HCT116 (cell line): ENCODE data around the gene SMIM5. TPM values are rescaled to one million over a fixed set of nuclear protein-coding genes. Genes with fewer than 3 reads are reported as not detected.

Source experiments
- ATAC-seq: fragments of 200-7000 bp; cut with Tn5 transposase; 2 replicates; pipeline ENCODE4 v1.9.1; 2020; ENCODE audit warnings: mild to moderate bottlenecking, moderate library complexity
- BruUV-seq: library from RNA; stranded (reverse); fragments of 400-500 nt; replicated peaks from 2 replicates; lab custom pipeline; 2021; lab: Mats Ljungman, UMichigan
- CTCF ChIA-PET: fragments of 300-600 bp; sonication (Branson Sonifier 250); formaldehyde crosslinking; loops from one replicate; lab custom pipeline; 2021; ENCODE audit warnings: antibody characterized with exemption; lab: Charles Lee
- POLR2A ChIA-PET: fragments of 300-600, 350-600 bp; sonication (Branson Sonifier 250); formaldehyde crosslinking; loops from one replicate; lab custom pipeline; 2021; ENCODE audit warnings: antibody characterized with exemption; lab: Charles Lee
- RAD21 ChIA-PET, 2 experiments: fragments of 300-600 bp; sonication (Branson Sonifier 250); formaldehyde crosslinking; loops; one replicate each; lab custom pipeline; 2023; ENCODE audit warnings: low total read pairs in 2 of 2; ENCODE audit not compliant: uncharacterized antibody in 2 of 2, unreplicated experiment in 2 of 2, low non-redundant PET in 1 of 2; lab: Charles Lee
- DNase-seq: peaks from one replicate; pipeline ENCODE4 v3.0.0-alpha.2; 2010; ENCODE audit warnings: low read depth, low spot score
- H2AFZ ChIP-seq: fragments of 200-600 bp; shearing (Covaris generic), sonication (generic); 2 replicates; pipeline ENCODE4 v1.6.1; 2017; ENCODE audit warnings: low read depth, mixed run types, mixed read lengths, antibody characterized with exemption, low read length; ENCODE audit not compliant: poor library complexity, severe bottlenecking
- H3K27ac ChIP-seq: 2 replicates; pipeline ENCODE4 v1.5.1; 2012; ENCODE audit warnings: low read depth, low read length
- H3K27me3 ChIP-seq: fragments of 200-600 bp; sonication (generic); 2 replicates; pipeline ENCODE4 v1.6.1; 2016; ENCODE audit warnings: mixed run types, low read length, mixed read lengths; ENCODE audit not compliant: insufficient read depth
- H3K36me3 ChIP-seq, 2 experiments: fragments of 200-500 bp in 1 of 2; fragments of 200-600 bp in 1 of 2; sonication (Bioruptor generic) in 1 of 2; sonication (generic) in 1 of 2; 2 replicates each; pipeline versions ENCODE4 v1.5.1 to v1.6.1; 2014 to 2016; ENCODE audit warnings: low read length in 2 of 2, inconsistent platforms in 1 of 2, mixed read lengths in 1 of 2, mixed run types in 1 of 2; ENCODE audit not compliant: insufficient read depth in 2 of 2, control insufficient read depth in 1 of 2
- H3K4me1 ChIP-seq, 2 experiments: fragments of 200-600 bp in 1 of 2; sonication (generic) in 1 of 2; 2 replicates each; pipeline versions ENCODE4 v1.5.1 to v1.6.1; 2012 to 2017; ENCODE audit warnings: low read length in 2 of 2, inconsistent platforms in 1 of 2, mild to moderate bottlenecking in 1 of 2, mixed read lengths in 1 of 2, mixed run types in 1 of 2, moderate library complexity in 1 of 2; ENCODE audit not compliant: insufficient read depth in 2 of 2, control insufficient read depth in 1 of 2
- H3K4me2 ChIP-seq: fragments of 200-600 bp; sonication (generic); 2 replicates; pipeline ENCODE4 v1.6.1; 2017; ENCODE audit warnings: mixed run types, low read length, mixed read lengths
- H3K4me3 ChIP-seq, 2 experiments: fragments of 200-600 bp in 1 of 2; sonication (generic) in 1 of 2; replicated peaks in 1 of 2; 2 replicates each; pipeline ENCODE4 v1.5.1; 2011 to 2016; ENCODE audit warnings: low read length in 2 of 2, control low read depth in 1 of 2, low read depth in 1 of 2, mild to moderate bottlenecking in 1 of 2, mixed read lengths in 1 of 2, mixed run types in 1 of 2
- H3K79me2 ChIP-seq: fragments of 200-600 bp; sonication (generic); 2 replicates; pipeline ENCODE4 v1.6.1; 2017; ENCODE audit warnings: mild to moderate bottlenecking, mixed run types, low read length, moderate library complexity, mixed read lengths; ENCODE audit not compliant: insufficient read depth
- H3K9ac ChIP-seq: fragments of 200-600 bp; sonication (generic); 2 replicates; pipeline ENCODE4 v1.6.1; 2016; ENCODE audit warnings: low read length, mixed read lengths
- H3K9me2 ChIP-seq: fragments of 200-600 bp; sonication (generic), shearing (Covaris generic); 2 replicates; pipeline ENCODE4 v1.6.1; 2017; ENCODE audit warnings: mixed run types, mild to moderate bottlenecking, moderate library complexity; ENCODE audit not compliant: insufficient read depth
- H3K9me3 ChIP-seq, 2 experiments: fragments of 200-500 bp in 1 of 2; fragments of 200-600 bp in 1 of 2; sonication (Bioruptor generic) in 1 of 2; sonication (generic) in 1 of 2; 2 replicates each; pipeline ENCODE4 v1.6.1; 2014 to 2017; ENCODE audit warnings: low read length in 2 of 2, mixed read lengths in 2 of 2, inconsistent platforms in 1 of 2, low read depth in 1 of 2, mild to moderate bottlenecking in 1 of 2, mixed run types in 1 of 2, moderate library complexity in 1 of 2; ENCODE audit not compliant: control insufficient read depth in 1 of 2, insufficient read depth in 1 of 2
- H4K20me1 ChIP-seq: fragments of 200-600 bp; sonication (generic), shearing (Covaris generic); 2 replicates; pipeline ENCODE4 v1.6.1; 2017; ENCODE audit warnings: mixed run types, mild to moderate bottlenecking, moderate library complexity; ENCODE audit not compliant: insufficient read depth
- CBX3 ChIP-seq: IDR thresholded peaks from 2 replicates; pipeline ENCODE4 v1.6.1; 2012; ENCODE audit warnings: low read depth
- CEBPB ChIP-seq: IDR thresholded peaks from 2 replicates; pipeline ENCODE4 v1.6.1; 2012; ENCODE audit warnings: low read depth
- EGR1 ChIP-seq: IDR thresholded peaks from 2 replicates; pipeline ENCODE4 v1.6.1; 2012; ENCODE audit warnings: low read depth
- ELF1 ChIP-seq: IDR thresholded peaks from 2 replicates; pipeline ENCODE4 v1.6.1; 2012; ENCODE audit warnings: low read depth, borderline replicate concordance
- EZH2phosphoT487 ChIP-seq: fragments of 200-600 bp; IDR thresholded peaks from 2 replicates; pipeline ENCODE4 v1.6.1; 2018; ENCODE audit warnings: antibody characterized with exemption, borderline replicate concordance
- FOSL1 ChIP-seq: IDR thresholded peaks from 2 replicates; pipeline ENCODE4 v1.6.1; 2012; ENCODE audit warnings: low read depth
- JUND ChIP-seq: IDR thresholded peaks from 2 replicates; pipeline ENCODE4 v1.6.1; 2012
- POLR2A ChIP-seq: IDR thresholded peaks from 2 replicates; pipeline ENCODE4 v1.7.0; 2011; ENCODE audit warnings: borderline replicate concordance; ENCODE audit not compliant: insufficient read depth, insufficient read length; ENCODE audit errors: extremely low read depth
- POLR2AphosphoS5 ChIP-seq: IDR thresholded peaks from 2 replicates; pipeline ENCODE4 v1.6.1; 2011; ENCODE audit warnings: mild to moderate bottlenecking, low read depth, low read length, moderate library complexity
- SIN3A ChIP-seq: IDR thresholded peaks from 2 replicates; pipeline ENCODE4 v1.6.1; 2012; ENCODE audit warnings: low read depth
- SP1 ChIP-seq: IDR thresholded peaks from 2 replicates; pipeline ENCODE4 v1.6.1; 2012; ENCODE audit warnings: low read depth
- TCF7L2 ChIP-seq: IDR thresholded peaks from 2 replicates; pipeline ENCODE4 v1.7.0; 2011; ENCODE audit warnings: borderline replicate concordance, inconsistent platforms; ENCODE audit not compliant: insufficient read depth, insufficient read length; ENCODE audit errors: extremely low read depth
- YY1 ChIP-seq: IDR thresholded peaks from 2 replicates; pipeline ENCODE4 v1.6.1; 2011; ENCODE audit warnings: low read length, low read depth, moderate library complexity, mild to moderate bottlenecking; ENCODE audit not compliant: insufficient replicate concordance; ENCODE audit errors: extremely low read depth
- ZFX ChIP-seq: fragments of 450-650 bp; IDR thresholded peaks from 2 replicates; pipeline ENCODE4 v1.6.1; 2017
- ZNF274 ChIP-seq: fragments of 200-500 bp; sonication (Bioruptor generic); IDR thresholded peaks from 2 replicates; pipeline ENCODE4 v1.6.1; 2014; ENCODE audit warnings: mild to moderate bottlenecking, low read depth, low read length, inconsistent platforms
- intact Hi-C: fragments of 100-400 bp; cut with micrococcal nuclease; formaldehyde crosslinking; loops from 2 replicates; pipeline ENCODE4 v1.10.0; 2022
- total RNA-seq: library from RNA; stranded (reverse); gene quantifications from one replicate; pipeline ENCODE4 v1.2.1, GENCODE V29; 2021; ENCODE audit not compliant: unreplicated experiment
- TF ChIP-seq, protein P1 (sequence below): IDR thresholded peaks from 2 replicates; pipeline ENCODE4 v1.6.1; 2012
- TF ChIP-seq, protein P2 (sequence below), 3 experiments: fragments of 200-600 bp in 1 of 3; sonication (generic) in 1 of 3; IDR thresholded peaks in 2 of 3; conservative IDR thresholded peaks in 1 of 3; 2 replicates each; pipeline ENCODE4 v1.5.1; 2012 to 2017; ENCODE audit warnings: low read depth in 2 of 3, low read length in 2 of 3, antibody characterized with exemption in 1 of 3, borderline replicate concordance in 1 of 3, control low read depth in 1 of 3, mild to moderate bottlenecking in 1 of 3, mixed read lengths in 1 of 3, mixed run types in 1 of 3, moderate library complexity in 1 of 3; ENCODE audit not compliant: insufficient read depth in 1 of 3
- TF ChIP-seq, protein P3 (sequence below): IDR thresholded peaks from 2 replicates; pipeline ENCODE4 v1.6.1; 2011; ENCODE audit warnings: mild to moderate bottlenecking, low read length, moderate library complexity; ENCODE audit not compliant: insufficient replicate concordance; ENCODE audit errors: extremely low read depth
- TF ChIP-seq, protein P4 (sequence below): IDR thresholded peaks from 2 replicates; pipeline ENCODE4 v1.6.1; 2012
- TF ChIP-seq, protein P5 (sequence below): IDR thresholded peaks from 2 replicates; pipeline ENCODE4 v1.6.1; 2012; ENCODE audit warnings: low read depth

Gene SMIM5
- total RNA-seq, 1 experiment from 2014 or later = 0.12 TPM

DNA sequence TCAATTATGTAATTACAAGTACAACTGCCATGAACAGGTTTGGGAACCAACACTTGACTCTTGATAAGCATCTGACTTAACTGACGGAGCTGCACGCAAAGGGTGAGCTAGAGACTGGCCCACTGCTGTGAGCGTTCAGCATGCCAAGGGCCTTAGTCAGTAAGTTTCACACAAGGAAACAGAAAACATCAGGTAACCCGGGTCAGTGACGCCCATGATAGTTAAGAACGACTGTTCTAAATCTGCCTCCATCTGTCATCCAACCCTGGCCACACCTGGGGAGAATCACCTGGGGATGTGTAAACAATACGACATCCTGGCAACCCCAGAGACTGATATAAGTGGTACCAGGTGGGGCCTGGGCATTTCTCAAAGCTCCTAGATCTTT lies 12.3 kb downstream of the SMIM5 start:
- intact Hi-C loops = no loop called here
- Histone ChIP-seq H3K4me2 (peak overlapping the region; percentile 91), H3K9me2 (no peaks in the 10 kb centered on the region), H3K4me1 (peaks cover 34 to 65% of the 10 kb centered on the region in 2 experiments), H3K27me3 (no peaks in the 10 kb centered on the region), H4K20me1 (no peaks in the 10 kb centered on the region), H3K27ac (peak overlapping the region; percentile 77), H2AFZ (no peak overlapping the region), H3K36me3 (peaks cover 7 to 11% of the 10 kb centered on the region in 2 experiments; a peak in 3 of 4 replicates), H3K9ac (peak overlapping the region; percentile 72), H3K79me2 (no peaks in the 10 kb centered on the region), H3K4me3 (peak overlapping the region; percentile 8 to 55), H3K9me3 (no peaks in the 10 kb centered on the region)
- RAD21 ChIA-PET = no interaction called here
- CTCF ChIA-PET = interaction anchor here (0.8 to 3.6 kb wide), 11 partner anchors 9 to 129 kb away, joined by 3 to 80 read pairs (median 4); partner anchors contain the start of genes SMIM5 and TSEN54
- DNase-seq = peak; percentile 90
- TF ChIP-seq SP1 (peak; percentile 77), ZNF274 (no peak), POLR2AphosphoS5 (peak; percentile 26; the same call in 1 of the 2 replicates), FOSL1 (no peak; the same call in 1 of the 2 replicates), SIN3A (no peak), ELF1 (no peak), JUND (peak; percentile 87), EGR1 (no peak), ZFX (no peak), YY1 (no peak), POLR2A (no peak), EZH2phosphoT487 (no peak), TCF7L2 (no peak), CEBPB (no peak), CBX3 (no peak; the same call in 1 of the 2 replicates)
- TF ChIP-seq, protein P1, sequence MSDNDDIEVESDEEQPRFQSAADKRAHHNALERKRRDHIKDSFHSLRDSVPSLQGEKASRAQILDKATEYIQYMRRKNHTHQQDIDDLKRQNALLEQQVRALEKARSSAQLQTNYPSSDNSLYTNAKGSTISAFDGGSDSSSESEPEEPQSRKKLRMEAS = peak; percentile 45; the same call in 1 of the 2 replicates
- TF ChIP-seq, protein P2, sequence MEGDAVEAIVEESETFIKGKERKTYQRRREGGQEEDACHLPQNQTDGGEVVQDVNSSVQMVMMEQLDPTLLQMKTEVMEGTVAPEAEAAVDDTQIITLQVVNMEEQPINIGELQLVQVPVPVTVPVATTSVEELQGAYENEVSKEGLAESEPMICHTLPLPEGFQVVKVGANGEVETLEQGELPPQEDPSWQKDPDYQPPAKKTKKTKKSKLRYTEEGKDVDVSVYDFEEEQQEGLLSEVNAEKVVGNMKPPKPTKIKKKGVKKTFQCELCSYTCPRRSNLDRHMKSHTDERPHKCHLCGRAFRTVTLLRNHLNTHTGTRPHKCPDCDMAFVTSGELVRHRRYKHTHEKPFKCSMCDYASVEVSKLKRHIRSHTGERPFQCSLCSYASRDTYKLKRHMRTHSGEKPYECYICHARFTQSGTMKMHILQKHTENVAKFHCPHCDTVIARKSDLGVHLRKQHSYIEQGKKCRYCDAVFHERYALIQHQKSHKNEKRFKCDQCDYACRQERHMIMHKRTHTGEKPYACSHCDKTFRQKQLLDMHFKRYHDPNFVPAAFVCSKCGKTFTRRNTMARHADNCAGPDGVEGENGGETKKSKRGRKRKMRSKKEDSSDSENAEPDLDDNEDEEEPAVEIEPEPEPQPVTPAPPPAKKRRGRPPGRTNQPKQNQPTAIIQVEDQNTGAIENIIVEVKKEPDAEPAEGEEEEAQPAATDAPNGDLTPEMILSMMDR (IDR thresholded peaks at IDR 0.05 in 2 of 3, conservative IDR thresholded peaks at IDR 0.05 in 1 of 3; ENCODE audit: borderline replicate concordance in 1 of 3, insufficient read depth in 1 of 3, low read depth in 2 of 3, low read length in 2 of 3) = no peak
- TF ChIP-seq, protein P3, sequence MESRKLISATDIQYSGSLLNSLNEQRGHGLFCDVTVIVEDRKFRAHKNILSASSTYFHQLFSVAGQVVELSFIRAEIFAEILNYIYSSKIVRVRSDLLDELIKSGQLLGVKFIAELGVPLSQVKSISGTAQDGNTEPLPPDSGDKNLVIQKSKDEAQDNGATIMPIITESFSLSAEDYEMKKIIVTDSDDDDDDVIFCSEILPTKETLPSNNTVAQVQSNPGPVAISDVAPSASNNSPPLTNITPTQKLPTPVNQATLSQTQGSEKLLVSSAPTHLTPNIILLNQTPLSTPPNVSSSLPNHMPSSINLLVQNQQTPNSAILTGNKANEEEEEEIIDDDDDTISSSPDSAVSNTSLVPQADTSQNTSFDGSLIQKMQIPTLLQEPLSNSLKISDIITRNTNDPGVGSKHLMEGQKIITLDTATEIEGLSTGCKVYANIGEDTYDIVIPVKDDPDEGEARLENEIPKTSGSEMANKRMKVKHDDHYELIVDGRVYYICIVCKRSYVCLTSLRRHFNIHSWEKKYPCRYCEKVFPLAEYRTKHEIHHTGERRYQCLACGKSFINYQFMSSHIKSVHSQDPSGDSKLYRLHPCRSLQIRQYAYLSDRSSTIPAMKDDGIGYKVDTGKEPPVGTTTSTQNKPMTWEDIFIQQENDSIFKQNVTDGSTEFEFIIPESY = peak; percentile 38
- TF ChIP-seq, protein P4, sequence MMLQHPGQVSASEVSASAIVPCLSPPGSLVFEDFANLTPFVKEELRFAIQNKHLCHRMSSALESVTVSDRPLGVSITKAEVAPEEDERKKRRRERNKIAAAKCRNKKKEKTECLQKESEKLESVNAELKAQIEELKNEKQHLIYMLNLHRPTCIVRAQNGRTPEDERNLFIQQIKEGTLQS = no peak
- TF ChIP-seq, protein P5, sequence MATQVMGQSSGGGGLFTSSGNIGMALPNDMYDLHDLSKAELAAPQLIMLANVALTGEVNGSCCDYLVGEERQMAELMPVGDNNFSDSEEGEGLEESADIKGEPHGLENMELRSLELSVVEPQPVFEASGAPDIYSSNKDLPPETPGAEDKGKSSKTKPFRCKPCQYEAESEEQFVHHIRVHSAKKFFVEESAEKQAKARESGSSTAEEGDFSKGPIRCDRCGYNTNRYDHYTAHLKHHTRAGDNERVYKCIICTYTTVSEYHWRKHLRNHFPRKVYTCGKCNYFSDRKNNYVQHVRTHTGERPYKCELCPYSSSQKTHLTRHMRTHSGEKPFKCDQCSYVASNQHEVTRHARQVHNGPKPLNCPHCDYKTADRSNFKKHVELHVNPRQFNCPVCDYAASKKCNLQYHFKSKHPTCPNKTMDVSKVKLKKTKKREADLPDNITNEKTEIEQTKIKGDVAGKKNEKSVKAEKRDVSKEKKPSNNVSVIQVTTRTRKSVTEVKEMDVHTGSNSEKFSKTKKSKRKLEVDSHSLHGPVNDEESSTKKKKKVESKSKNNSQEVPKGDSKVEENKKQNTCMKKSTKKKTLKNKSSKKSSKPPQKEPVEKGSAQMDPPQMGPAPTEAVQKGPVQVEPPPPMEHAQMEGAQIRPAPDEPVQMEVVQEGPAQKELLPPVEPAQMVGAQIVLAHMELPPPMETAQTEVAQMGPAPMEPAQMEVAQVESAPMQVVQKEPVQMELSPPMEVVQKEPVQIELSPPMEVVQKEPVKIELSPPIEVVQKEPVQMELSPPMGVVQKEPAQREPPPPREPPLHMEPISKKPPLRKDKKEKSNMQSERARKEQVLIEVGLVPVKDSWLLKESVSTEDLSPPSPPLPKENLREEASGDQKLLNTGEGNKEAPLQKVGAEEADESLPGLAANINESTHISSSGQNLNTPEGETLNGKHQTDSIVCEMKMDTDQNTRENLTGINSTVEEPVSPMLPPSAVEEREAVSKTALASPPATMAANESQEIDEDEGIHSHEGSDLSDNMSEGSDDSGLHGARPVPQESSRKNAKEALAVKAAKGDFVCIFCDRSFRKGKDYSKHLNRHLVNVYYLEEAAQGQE = no peak
- TSS peak; percentile 56 for BruUV-seq
- POLR2A ChIA-PET = interaction anchor here (0.5 to 2.8 kb wide), 6 partner anchors 8 to 134 kb away, joined by 3 to 17 read pairs (median 4); partner anchors contain the start of gene SMIM5
- peak; percentile 82 for ATAC-seq
